NCI-H748 treated with DMSO at 0.1 percent for 48 hours (cell line): ENCODE data around the gene ZNF318.
"Not testable (repeated sequence)": the region's sequence is repeated elsewhere in the genome, so short reads cannot be mapped to it uniquely, and the experiment has no call there.

Experiments
- DNase-seq: peaks from one replicate; lab custom pipeline; 2025; lab: John Stamatoyannopoulos, UW

The ZNF318 gene

GRCh38 chr6:43389730-43390295, 20.4 kb upstream of the ZNF318 start:
- DNase-seq, result no peak

- DNase-seq, result peak; percentile 78
Observed at GRCh38 chr6:43386492-43386891, 17.0 kb upstream of the ZNF318 start.

GRCh38 chr6:43383021-43383667, 13.7 kb upstream of the ZNF318 start:
- DNase-seq, result no peak

- DNase-seq, result not testable (repeated sequence)
Observed at GRCh38 chr6:43380858-43381257, 11.4 kb upstream of the ZNF318 start.

- DNase-seq, result no peak
Observed at GRCh38 chr6:43378631-43379030, 9.2 kb upstream of the ZNF318 start.

GRCh38 chr6:43377710-43378229, 8.3 kb upstream of the ZNF318 start:
- no peak for DNase-seq

GRCh38 chr6:43376551-43376981, 7.1 kb upstream of the ZNF318 start:
- no peak for DNase-seq

- DNase-seq, result no peak
Observed at GRCh38 chr6:43375693-43376092, 6.2 kb upstream of the ZNF318 start.

GRCh38 chr6:43373252-43373875, 3.9 kb upstream of the ZNF318 start:
- DNase-seq, result no peak

GRCh38 chr6:43370003-43370580, 645 bp upstream of the ZNF318 start:
- not testable (repeated sequence) for DNase-seq

- no peak for DNase-seq
Observed at GRCh38 chr6:43368259-43369160, 937 bp downstream of the ZNF318 start.

- no peak for DNase-seq
Observed at GRCh38 chr6:43367245-43367984, 2.0 kb downstream of the ZNF318 start.

GRCh38 chr6:43361269-43361668, 8.2 kb downstream of the ZNF318 start:
- no peak for DNase-seq

- no peak for DNase-seq
Observed at GRCh38 chr6:43359831-43360230, 9.6 kb downstream of the ZNF318 start.

- no peak for DNase-seq
Observed at GRCh38 chr6:43359381-43359780, 10.1 kb downstream of the ZNF318 start.

- no peak for DNase-seq
Observed at GRCh38 chr6:43355862-43356590, 13.4 kb downstream of the ZNF318 start.

- not testable (repeated sequence) for DNase-seq
Observed at GRCh38 chr6:43351951-43352350, 17.5 kb downstream of the ZNF318 start.

GRCh38 chr6:43347444-43347843, 22.0 kb downstream of the ZNF318 start:
- no peak for DNase-seq

- no peak for DNase-seq
Observed at GRCh38 chr6:43347021-43347420, 22.4 kb downstream of the ZNF318 start.

GRCh38 chr6:43346243-43346642, 23.2 kb downstream of the ZNF318 start:
- DNase-seq, result not testable (repeated sequence)
